Stimulated activated naive CD8-positive, alpha-beta T cell treated with anti-CD3 and anti-CD28 coated beads, Interleukin-15, amount 100 ng/mL, for 72 hours (primary cell): ENCODE data around the gene CLNK.

Experiments
- ATAC-seq: fragments of 150-1000 bp; cut with Tn5 transposase; 2 replicates; pipeline ENCODE4 v1.10.0; 2021; ENCODE audit warnings: mild to moderate bottlenecking, moderate library complexity
- DNase-seq, 2 donors: peaks; one replicate each; pipeline ENCODE4 v3.0.0; 2021 to 2022
- H3K27ac Mint-ChIP-seq, 2 donors: one replicate each; pipeline ENCODE4 v1.8.0; 2022; ENCODE audit warnings: mild to moderate bottlenecking in 2 of 2, mixed read lengths in 2 of 2, moderate library complexity in 2 of 2
- H3K27me3 Mint-ChIP-seq: one replicate; pipeline ENCODE4 v1.8.0; 2022; ENCODE audit warnings: mixed read lengths
- H3K4me1 Mint-ChIP-seq: one replicate; pipeline ENCODE4 v1.8.0; 2022; ENCODE audit warnings: mild to moderate bottlenecking, mixed read lengths
- H3K4me3 Mint-ChIP-seq, 2 donors: one replicate each; pipeline ENCODE4 v1.8.0; 2022; ENCODE audit warnings: mild to moderate bottlenecking in 2 of 2, mixed read lengths in 2 of 2, moderate library complexity in 1 of 2
- H3K9me3 Mint-ChIP-seq, 2 donors: one replicate each; pipeline ENCODE4 v1.8.0; 2022; ENCODE audit warnings: mixed read lengths in 2 of 2

CLNK gene

GRCh38 chr4:10688022-10688421, 3.5 kb upstream of the CLNK start:
- Mint-ChIP-seq H3K27ac (no peak overlapping the region), H3K27me3 (no peaks in the 10 kb centered on the region), H3K4me1 (peaks cover 11% of the 10 kb centered on the region), H3K9me3 (peaks cover 0 to 3% of the 10 kb centered on the region in 2 donors), H3K4me3 (no peak overlapping the region)
- DNase-seq (no peak), ATAC-seq (no peak)

GRCh38 chr4:10687526-10687925, 3.0 kb upstream of the CLNK start:
- H3K9me3 Mint-ChIP-seq = peaks cover 0 to 3% of the 10 kb centered on the region in 2 donors
- H3K4me1 Mint-ChIP-seq = peaks cover 11% of the 10 kb centered on the region
- no peak overlapping the region for H3K4me3 Mint-ChIP-seq
- no peak for DNase-seq
- no peak for ATAC-seq
- H3K27me3 Mint-ChIP-seq = no peaks in the 10 kb centered on the region
- no peak overlapping the region for H3K27ac Mint-ChIP-seq

GRCh38 chr4:10682397-10682796, 2.2 kb downstream of the CLNK start:
- peaks cover 7 to 11% of the 10 kb centered on the region in 2 donors for H3K9me3 Mint-ChIP-seq
- no peaks in the 10 kb centered on the region for H3K4me1 Mint-ChIP-seq
- no peak overlapping the region for H3K27ac Mint-ChIP-seq
- DNase-seq (no peak), ATAC-seq (no peak)
- no peak overlapping the region for H3K4me3 Mint-ChIP-seq
- no peaks in the 10 kb centered on the region for H3K27me3 Mint-ChIP-seq

GRCh38 chr4:10677796-10678497, 6.6 kb downstream of the CLNK start:
- no peak for ATAC-seq
- Mint-ChIP-seq H3K27ac (no peak overlapping the region), H3K4me1 (peaks cover 25% of the 10 kb centered on the region), H3K9me3 (peaks cover 13 to 17% of the 10 kb centered on the region in 2 donors), H3K4me3 (no peak overlapping the region), H3K27me3 (no peaks in the 10 kb centered on the region)
- DNase-seq = no peak

- Mint-ChIP-seq H3K27me3 (no peaks in the 10 kb centered on the region), H3K4me3 (no peak overlapping the region), H3K4me1 (peaks cover 46% of the 10 kb centered on the region), H3K9me3 (peaks cover 13 to 17% of the 10 kb centered on the region in 2 donors), H3K27ac (no peak overlapping the region)
- DNase-seq = no peak
- ATAC-seq = peak; percentile 48
Observed at GRCh38 chr4:10673817-10674369, 10.7 kb downstream of the CLNK start.

GRCh38 chr4:10672379-10672778, 12.2 kb downstream of the CLNK start:
- Mint-ChIP-seq H3K27me3 (no peaks in the 10 kb centered on the region), H3K4me3 (no peak overlapping the region), H3K9me3 (peaks cover 6 to 9% of the 10 kb centered on the region in 2 donors), H3K4me1 (peaks cover 46% of the 10 kb centered on the region), H3K27ac (no peak overlapping the region)
- ATAC-seq (no peak), DNase-seq (no peak)

GRCh38 chr4:10671799-10672198, 12.8 kb downstream of the CLNK start:
- ATAC-seq (no peak), DNase-seq (no peak)
- Mint-ChIP-seq H3K4me3 (peak overlapping the region; percentile 11 to 45), H3K27ac (peak overlapping the region; percentile 65 to 88), H3K27me3 (no peaks in the 10 kb centered on the region), H3K9me3 (peaks cover under 1 to 4% of the 10 kb centered on the region in 2 donors), H3K4me1 (peaks cover 45% of the 10 kb centered on the region)

- no peaks in the 10 kb centered on the region for H3K27me3 Mint-ChIP-seq
- peak overlapping the region; percentile 11 to 45 for H3K4me3 Mint-ChIP-seq
- ATAC-seq = peak; percentile 99
- peaks cover 40% of the 10 kb centered on the region for H3K4me1 Mint-ChIP-seq
- peaks cover 0 to under 1% of the 10 kb centered on the region in 2 donors for H3K9me3 Mint-ChIP-seq
- H3K27ac Mint-ChIP-seq = peak overlapping the region; percentile 65 to 88
- peak; percentile 30 to 56 for DNase-seq
Observed at GRCh38 chr4:10671366-10671765, 13.2 kb downstream of the CLNK start.

GRCh38 chr4:10670321-10670720, 14.2 kb downstream of the CLNK start:
- H3K9me3 Mint-ChIP-seq = no peaks in the 10 kb centered on the region

GRCh38 chr4:10667701-10668326, 16.8 kb downstream of the CLNK start:
- Mint-ChIP-seq H3K27me3 (no peaks in the 10 kb centered on the region), H3K4me1 (peaks cover 28% of the 10 kb centered on the region), H3K9me3 (no peaks in the 10 kb centered on the region), H3K27ac (no peak overlapping the region), H3K4me3 (no peak overlapping the region)
- ATAC-seq (no peak), DNase-seq (no peak)

More at GRCh38 chr4:10670321-10670720, 14.2 kb downstream of the CLNK start:
- Mint-ChIP-seq H3K4me1 (peaks cover 35% of the 10 kb centered on the region), H3K27ac (no peak overlapping the region), H3K4me3 (no peak overlapping the region), H3K27me3 (no peaks in the 10 kb centered on the region)
- DNase-seq = no peak
- ATAC-seq = no peak

- Mint-ChIP-seq H3K4me1 (peaks cover 16% of the 10 kb centered on the region), H3K27me3 (no peaks in the 10 kb centered on the region), H3K27ac (no peak overlapping the region), H3K9me3 (no peaks in the 10 kb centered on the region), H3K4me3 (no peak overlapping the region)
- DNase-seq = no peak
- ATAC-seq = no peak
Observed at GRCh38 chr4:10666616-10667015, 18.0 kb downstream of the CLNK start.

GRCh38 chr4:10664408-10664807, 20.2 kb downstream of the CLNK start:
- H3K27me3 Mint-ChIP-seq = no peaks in the 10 kb centered on the region
- no peak for DNase-seq
- no peak for ATAC-seq
- no peaks in the 10 kb centered on the region for H3K9me3 Mint-ChIP-seq
- H3K4me3 Mint-ChIP-seq = no peak overlapping the region
- no peak overlapping the region for H3K27ac Mint-ChIP-seq
- H3K4me1 Mint-ChIP-seq = peaks cover 9% of the 10 kb centered on the region

- DNase-seq (no peak), ATAC-seq (no peak)
- Mint-ChIP-seq H3K27me3 (no peaks in the 10 kb centered on the region), H3K4me1 (peaks cover 15% of the 10 kb centered on the region), H3K27ac (no peak overlapping the region), H3K4me3 (no peak overlapping the region), H3K9me3 (no peaks in the 10 kb centered on the region)
Observed at GRCh38 chr4:10662937-10663336, 21.6 kb downstream of the CLNK start.

GRCh38 chr4:10661047-10661446, 23.5 kb downstream of the CLNK start:
- Mint-ChIP-seq H3K4me3 (no peak overlapping the region), H3K4me1 (peaks cover 27% of the 10 kb centered on the region)
- ATAC-seq = no peak

GRCh38 chr4:10659251-10659650, 25.3 kb downstream of the CLNK start:
- Mint-ChIP-seq H3K4me1 (peaks cover 34% of the 10 kb centered on the region), H3K9me3 (peaks cover 0 to 5% of the 10 kb centered on the region in 2 donors), H3K27me3 (no peaks in the 10 kb centered on the region), H3K27ac (no peak overlapping the region), H3K4me3 (no peak overlapping the region)
- no peak for DNase-seq
- ATAC-seq = no peak

More at GRCh38 chr4:10661047-10661446, 23.5 kb downstream of the CLNK start:
- Mint-ChIP-seq H3K27ac (no peak overlapping the region), H3K9me3 (no peaks in the 10 kb centered on the region), H3K27me3 (no peaks in the 10 kb centered on the region)
- DNase-seq = no peak

GRCh38 chr4:10656988-10657387, 27.6 kb downstream of the CLNK start:
- H3K9me3 Mint-ChIP-seq = peaks cover 5% of the 10 kb centered on the region in 2 donors
- no peak overlapping the region for H3K27ac Mint-ChIP-seq
- H3K27me3 Mint-ChIP-seq = no peaks in the 10 kb centered on the region
- peaks cover 30% of the 10 kb centered on the region for H3K4me1 Mint-ChIP-seq
- DNase-seq (no peak), ATAC-seq (no peak)
- H3K4me3 Mint-ChIP-seq = peak overlapping the region in 1 of 2 donors; percentile 31
